IMR-90 (cell line): ENCODE measurements around the gene STAP2. TPM values are rescaled to one million over a fixed set of nuclear protein-coding genes. Genes with fewer than 3 reads are reported as not detected.

Experiments used
- ATAC-seq: fragments of 200-7000 bp; cut with Tn5 transposase; 2 replicates; pipeline ENCODE4 v1.9.1; 2020; ENCODE audit warnings: low read depth, mild to moderate bottlenecking, moderate library complexity
- BruUV-seq: library from RNA; stranded (reverse); fragments of 400-500 nt; replicated peaks from 2 replicates; lab custom pipeline; 2021; lab: Mats Ljungman, UMichigan
- CTCF ChIA-PET: fragments of 300-600 bp; formaldehyde crosslinking; extraction: SDS; loops from one replicate; lab custom pipeline; 2021; ENCODE audit warnings: antibody characterized with exemption; lab: Yijun Ruan, JAX
- POLR2A ChIA-PET: fragments of 300-600 bp; sonication (Branson Sonifier 250); formaldehyde crosslinking; loops from one replicate; lab custom pipeline; 2022; ENCODE audit warnings: antibody characterized with exemption; ENCODE audit not compliant: unreplicated experiment; lab: Charles Lee
- DNase-seq: peaks from one replicate; pipeline ENCODE4 v3.0.0; 2013
- H2AFZ ChIP-seq: replicated peaks from 2 replicates; pipeline ENCODE3; 2013; ENCODE audit warnings: low read length, mild to moderate bottlenecking; ENCODE audit not compliant: poor library complexity
- H2AK5ac ChIP-seq: 2 replicates; pipeline ENCODE4 v1.6.1; 2013; ENCODE audit warnings: low read depth, low read length, inconsistent platforms
- H2AK9ac ChIP-seq: replicated peaks from 2 replicates; pipeline ENCODE3; 2013; ENCODE audit warnings: mild to moderate bottlenecking, low read depth, low read length, moderate library complexity; ENCODE audit not compliant: poor library complexity
- H2BK120ac ChIP-seq: 2 replicates; pipeline ENCODE4 v1.6.1; 2013; ENCODE audit warnings: low read depth, low read length, inconsistent platforms
- H2BK15ac ChIP-seq: 3 replicates; pipeline ENCODE4 v1.6.1; 2013; ENCODE audit warnings: low read depth, low read length, inconsistent platforms
- H2BK20ac ChIP-seq: 2 replicates; pipeline ENCODE4 v1.6.1; 2013; ENCODE audit warnings: low read depth, mild to moderate bottlenecking, inconsistent platforms, low read length, moderate library complexity
- H2BK5ac ChIP-seq: 2 replicates; pipeline ENCODE4 v1.6.1; 2013; ENCODE audit warnings: mild to moderate bottlenecking, low read depth, low read length, inconsistent platforms; ENCODE audit not compliant: poor library complexity, severe bottlenecking
- H3K14ac ChIP-seq: replicated peaks from 2 replicates; pipeline ENCODE4 v1.6.1; 2013; ENCODE audit warnings: low read depth, low read length, inconsistent platforms
- H3K18ac ChIP-seq: 2 replicates; pipeline ENCODE4 v1.6.1; 2013; ENCODE audit warnings: low read depth, low read length, control low read depth
- H3K23ac ChIP-seq: 2 replicates; pipeline ENCODE4 v1.6.1; 2013; ENCODE audit warnings: low read depth, low read length, inconsistent platforms
- H3K27ac ChIP-seq: 2 replicates; pipeline ENCODE4 v1.5.1; 2013; ENCODE audit warnings: mild to moderate bottlenecking, control low read depth, low read length; ENCODE audit not compliant: insufficient read depth
- H3K27me3 ChIP-seq: 2 replicates; pipeline ENCODE4 v1.6.1; 2013; ENCODE audit warnings: low read length; ENCODE audit not compliant: control insufficient read depth, insufficient read depth
- H3K36me3 ChIP-seq: 2 replicates; pipeline ENCODE4 v1.6.1; 2013; ENCODE audit warnings: low read length, mixed read lengths; ENCODE audit not compliant: control insufficient read depth, insufficient read depth
- H3K4ac ChIP-seq: 2 replicates; pipeline ENCODE4 v1.6.1; 2013; ENCODE audit warnings: low read depth, low read length, inconsistent platforms
- H3K4me1 ChIP-seq: 2 replicates; pipeline ENCODE4 v1.6.1; 2013; ENCODE audit warnings: low read length, mixed read lengths; ENCODE audit not compliant: control insufficient read depth, insufficient read depth
- H3K4me2 ChIP-seq: 2 replicates; pipeline ENCODE4 v1.6.1; 2013; ENCODE audit warnings: low read depth, mild to moderate bottlenecking, control low read depth, low read length, moderate library complexity
- H3K4me3 ChIP-seq: 2 replicates; pipeline ENCODE4 v1.5.1; 2013; ENCODE audit warnings: low read depth, mild to moderate bottlenecking, control low read depth, low read length, moderate library complexity; ENCODE audit not compliant: insufficient read depth
- H3K56ac ChIP-seq: 2 replicates; pipeline ENCODE4 v1.6.1; 2013; ENCODE audit warnings: low read length, inconsistent platforms; ENCODE audit not compliant: insufficient read depth; ENCODE audit errors: extremely low read depth
- H3K79me1 ChIP-seq, 2 experiments: 2 replicates each; pipeline ENCODE4 v1.6.1; 2013; ENCODE audit warnings: low read length in 2 of 2, inconsistent platforms in 1 of 2, low read depth in 1 of 2
- H3K9ac ChIP-seq: 2 replicates; pipeline ENCODE4 v1.6.1; 2013; ENCODE audit warnings: low read depth, low read length, control low read depth
- H3K9me1 ChIP-seq: 2 replicates; pipeline ENCODE4 v1.6.1; 2013; ENCODE audit warnings: low read length, inconsistent platforms; ENCODE audit not compliant: insufficient read depth
- H3K9me3 ChIP-seq: 2 replicates; pipeline ENCODE4 v1.6.1; 2013; ENCODE audit warnings: low read length; ENCODE audit not compliant: control insufficient read depth, insufficient read depth
- H4K20me1 ChIP-seq: 2 replicates; pipeline ENCODE4 v1.6.1; 2013; ENCODE audit warnings: low read length, inconsistent platforms; ENCODE audit not compliant: insufficient read depth
- H4K5ac ChIP-seq: 2 replicates; pipeline ENCODE4 v1.6.1; 2013; ENCODE audit warnings: mild to moderate bottlenecking, low read depth, low read length, control low read depth
- H4K8ac ChIP-seq, 2 experiments: 2 replicates each; pipeline ENCODE4 v1.6.1; 2013; ENCODE audit warnings: low read depth in 2 of 2, low read length in 2 of 2, control low read depth in 1 of 2, inconsistent platforms in 1 of 2
- H4K91ac ChIP-seq: 2 replicates; pipeline ENCODE4 v1.6.1; 2013; ENCODE audit warnings: low read depth, low read length, inconsistent platforms; ENCODE audit not compliant: insufficient read depth
- BHLHE40 ChIP-seq: fragments of 150-350 bp; IDR thresholded peaks from 2 replicates; pipeline ENCODE4 v1.6.1; 2016; ENCODE audit warnings: mild to moderate bottlenecking, low read depth, low read length
- CHD1 ChIP-seq: IDR thresholded peaks from 2 replicates; pipeline ENCODE4 v1.6.1; 2012; ENCODE audit warnings: low read depth, low read length, improper control_type of control experiment
- FOS ChIP-seq: fragments of 150-350 bp; IDR thresholded peaks from 2 replicates; pipeline ENCODE4 v1.6.1; 2016; ENCODE audit warnings: low read depth, low read length
- MAFK ChIP-seq: IDR thresholded peaks from 2 replicates; pipeline ENCODE4 v1.6.1; 2012; ENCODE audit warnings: low read depth, low read length, improper control_type of control experiment
- MAZ ChIP-seq: IDR thresholded peaks from 2 replicates; pipeline ENCODE4 v1.6.1; 2012; ENCODE audit warnings: low read depth, mild to moderate bottlenecking, low read length, improper control_type of control experiment, moderate library complexity, borderline replicate concordance
- MXI1 ChIP-seq: IDR thresholded peaks from 2 replicates; pipeline ENCODE4 v1.6.1; 2012; ENCODE audit warnings: low read depth, mild to moderate bottlenecking, low read length, moderate library complexity, borderline replicate concordance
- NFE2L2 ChIP-seq: fragments of 150-350 bp; IDR thresholded peaks from 2 replicates; pipeline ENCODE4 v1.6.1; 2016; ENCODE audit warnings: low read depth, mild to moderate bottlenecking, low read length
- POLR2A ChIP-seq: IDR thresholded peaks from 2 replicates; pipeline ENCODE4 v1.6.1; 2012; ENCODE audit warnings: mild to moderate bottlenecking, low read depth, low read length
- RAD21 ChIP-seq: IDR thresholded peaks from 2 replicates; pipeline ENCODE4 v1.6.1; 2012; ENCODE audit warnings: low read length, improper control_type of control experiment
- RCOR1 ChIP-seq: IDR thresholded peaks from 2 replicates; pipeline ENCODE4 v1.6.1; 2012; ENCODE audit warnings: mild to moderate bottlenecking, low read length, improper control_type of control experiment; ENCODE audit not compliant: insufficient replicate concordance
- RFX5 ChIP-seq: IDR thresholded peaks from 2 replicates; pipeline ENCODE4 v1.8.0; 2012; ENCODE audit warnings: low read depth, mild to moderate bottlenecking, low read length, moderate library complexity
- SMC3 ChIP-seq: fragments of 150-350 bp; IDR thresholded peaks from 2 replicates; pipeline ENCODE4 v1.6.1; 2016; ENCODE audit warnings: low read depth, mild to moderate bottlenecking, antibody characterized with exemption, low read length, moderate library complexity
- WGBS, 2 experiments: methylation state at CpG; one replicate each; pipeline versions ENCODE4 v1.1.5 to v1.1.7; 2013; ENCODE audit warnings: missing lambda C conversion rate in 2 of 2; ENCODE audit not compliant: insufficient read length in 1 of 2; ENCODE audit errors: extremely low coverage in 2 of 2; 5-methylcytosine and 5-hydroxymethylcytosine counted together
- dilution Hi-C: fragments of 300-500 bp; cut with HindIII; formaldehyde crosslinking; loops from one replicate; pipeline ENCODE4 v1.14.3; 2018; ENCODE audit warnings: low sequenced_read_pairs; ENCODE audit not compliant: unreplicated experiment
- in situ Hi-C: fragments of 300-500 bp; cut with MboI; formaldehyde crosslinking; loops from 3 replicates; pipeline ENCODE4 v1.14.3; 2019; ENCODE audit warnings: low sequenced_read_pairs, inconsistent platforms, mixed read lengths
- intact Hi-C: fragments of 100-400 bp; cut with micrococcal nuclease; formaldehyde crosslinking; loops from 2 replicates; pipeline ENCODE4 v1.10.0; 2022
- polyA plus RNA-seq, 3 experiments: library from polyadenylated mRNA; depleted of rRNA; stranded (reverse); fragments of >200 nt; gene quantifications; 2 replicates each; pipeline ENCODE4 v1.2.3, GENCODE V29; 2012; ENCODE audit warnings: low replicate concordance in 1 of 3
- total RNA-seq: library from RNA; depleted of rRNA; stranded (reverse); fragments of >200 nt; gene quantifications from 2 replicates; pipeline ENCODE4 v1.2.3, GENCODE V29; 2012
- TF ChIP-seq, protein P1 (sequence below): conservative IDR thresholded peaks from 2 replicates; pipeline ENCODE4 v1.5.1; 2012; ENCODE audit warnings: mild to moderate bottlenecking, low read depth, low read length, improper control_type of control experiment
- TF ChIP-seq, protein P2 (sequence below): fragments of 150-350 bp; IDR thresholded peaks from 2 replicates; pipeline ENCODE4 v1.6.1; 2017; ENCODE audit warnings: mild to moderate bottlenecking, antibody characterized with exemption, low read length, low read depth
- TF ChIP-seq, protein P3 (sequence below): fragments of 150-350 bp; IDR thresholded peaks from 2 replicates; pipeline ENCODE4 v1.6.1; 2016; ENCODE audit warnings: low read depth, mild to moderate bottlenecking, low read length, moderate library complexity, borderline replicate concordance

STAP2 gene
- total and polyA plus RNA-seq, 2 of the 4 experiments (the other 2 are of a cell fraction): 1.3 to 3.4 TPM

GRCh38 chr19:4365791-4366665 lies 27.4 kb upstream of the STAP2 start:
- Histone ChIP-seq H3K4me2 (no peak overlapping the region), H4K91ac (no peak overlapping the region), H4K8ac (no peak overlapping the region), H2AK5ac (no peak overlapping the region), H2BK120ac (no peak overlapping the region), H2BK20ac (no peak overlapping the region), H3K4me1 (peaks cover 18% of the 10 kb centered on the region), H2AK9ac (no peak overlapping the region), H3K9ac (no peak overlapping the region), H3K14ac (no peak overlapping the region), H2BK5ac (no peak overlapping the region), H3K56ac (no peak overlapping the region), H4K20me1 (peaks cover 33% of the 10 kb centered on the region), H3K23ac (no peak overlapping the region), H3K18ac (no peak overlapping the region), H2AFZ (no peak overlapping the region), H3K79me1 (peaks cover 8 to 72% of the 10 kb centered on the region in 2 experiments), H3K9me3 (no peaks in the 10 kb centered on the region), H2BK15ac (no peak overlapping the region), H3K27ac (no peak overlapping the region), H3K4ac (no peak overlapping the region), H3K9me1 (peaks cover 12% of the 10 kb centered on the region), H3K4me3 (no peak overlapping the region), H4K5ac (no peak overlapping the region), H3K27me3 (no peaks in the 10 kb centered on the region), H3K36me3 (peaks cover 49% of the 10 kb centered on the region)
- BruUV-seq: no TSS peak
- ATAC-seq (no peak), DNase-seq (no peak)
- in situ Hi-C loops (no loop called here), dilution Hi-C loops (no loop called here), intact Hi-C loops (no loop called here)
- POLR2A ChIA-PET: no interaction called here
- CTCF ChIA-PET: no interaction called here
- 93% methylated on average over 11 of the region's 19 CpGs; no CpG with 5 or more reads in 1 of the 2 experiments for WGBS, 2 experiments
- TF ChIP-seq RCOR1 (no peak), SMC3 (no peak), NFE2L2 (no peak), RAD21 (no peak), POLR2A (no peak), RFX5 (no peak), MXI1 (no peak), MAZ (no peak), FOS (no peak), CHD1 (no peak), BHLHE40 (no peak), MAFK (no peak)
- TF ChIP-seq, protein P1, sequence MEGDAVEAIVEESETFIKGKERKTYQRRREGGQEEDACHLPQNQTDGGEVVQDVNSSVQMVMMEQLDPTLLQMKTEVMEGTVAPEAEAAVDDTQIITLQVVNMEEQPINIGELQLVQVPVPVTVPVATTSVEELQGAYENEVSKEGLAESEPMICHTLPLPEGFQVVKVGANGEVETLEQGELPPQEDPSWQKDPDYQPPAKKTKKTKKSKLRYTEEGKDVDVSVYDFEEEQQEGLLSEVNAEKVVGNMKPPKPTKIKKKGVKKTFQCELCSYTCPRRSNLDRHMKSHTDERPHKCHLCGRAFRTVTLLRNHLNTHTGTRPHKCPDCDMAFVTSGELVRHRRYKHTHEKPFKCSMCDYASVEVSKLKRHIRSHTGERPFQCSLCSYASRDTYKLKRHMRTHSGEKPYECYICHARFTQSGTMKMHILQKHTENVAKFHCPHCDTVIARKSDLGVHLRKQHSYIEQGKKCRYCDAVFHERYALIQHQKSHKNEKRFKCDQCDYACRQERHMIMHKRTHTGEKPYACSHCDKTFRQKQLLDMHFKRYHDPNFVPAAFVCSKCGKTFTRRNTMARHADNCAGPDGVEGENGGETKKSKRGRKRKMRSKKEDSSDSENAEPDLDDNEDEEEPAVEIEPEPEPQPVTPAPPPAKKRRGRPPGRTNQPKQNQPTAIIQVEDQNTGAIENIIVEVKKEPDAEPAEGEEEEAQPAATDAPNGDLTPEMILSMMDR: no peak
- TF ChIP-seq, protein P2, sequence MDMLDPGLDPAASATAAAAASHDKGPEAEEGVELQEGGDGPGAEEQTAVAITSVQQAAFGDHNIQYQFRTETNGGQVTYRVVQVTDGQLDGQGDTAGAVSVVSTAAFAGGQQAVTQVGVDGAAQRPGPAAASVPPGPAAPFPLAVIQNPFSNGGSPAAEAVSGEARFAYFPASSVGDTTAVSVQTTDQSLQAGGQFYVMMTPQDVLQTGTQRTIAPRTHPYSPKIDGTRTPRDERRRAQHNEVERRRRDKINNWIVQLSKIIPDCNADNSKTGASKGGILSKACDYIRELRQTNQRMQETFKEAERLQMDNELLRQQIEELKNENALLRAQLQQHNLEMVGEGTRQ: no peak
- TF ChIP-seq, protein P3, sequence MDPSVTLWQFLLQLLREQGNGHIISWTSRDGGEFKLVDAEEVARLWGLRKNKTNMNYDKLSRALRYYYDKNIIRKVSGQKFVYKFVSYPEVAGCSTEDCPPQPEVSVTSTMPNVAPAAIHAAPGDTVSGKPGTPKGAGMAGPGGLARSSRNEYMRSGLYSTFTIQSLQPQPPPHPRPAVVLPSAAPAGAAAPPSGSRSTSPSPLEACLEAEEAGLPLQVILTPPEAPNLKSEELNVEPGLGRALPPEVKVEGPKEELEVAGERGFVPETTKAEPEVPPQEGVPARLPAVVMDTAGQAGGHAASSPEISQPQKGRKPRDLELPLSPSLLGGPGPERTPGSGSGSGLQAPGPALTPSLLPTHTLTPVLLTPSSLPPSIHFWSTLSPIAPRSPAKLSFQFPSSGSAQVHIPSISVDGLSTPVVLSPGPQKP: no peak
